ENCODE results near the gene BORA. TPM values are rescaled to one million over a fixed set of nuclear protein-coding genes. Genes with fewer than 3 reads are reported as not detected.

The BORA gene
- total RNA-seq, 1 donor, result 4.3 TPM

GRCh38 chr13:72754111-72754510 is 26.4 kb downstream of the BORA start:
- Histone ChIP-seq H3K9me3 (ENCODE audit: low read depth, low read length) (no peaks in the 10 kb centered on the region), H3K36me3 (ENCODE audit: insufficient read depth, low read length) (peaks cover 75% of the 10 kb centered on the region), H2AFZ (ENCODE audit: low read length) (no peak overlapping the region), H3K4me3 (ENCODE audit: insufficient read depth, low read length) (no peak overlapping the region), H3K27ac (ENCODE audit: low read depth, low read length) (no peak overlapping the region), H3K4me1 (ENCODE audit: insufficient read depth, low read length) (no peaks in the 10 kb centered on the region), H4K20me1 (ENCODE audit: insufficient read depth, low read length) (no peaks in the 10 kb centered on the region), H3K79me2 (ENCODE audit: insufficient read depth, low read length) (peaks cover 19% of the 10 kb centered on the region), H3K27me3 (ENCODE audit: insufficient read depth, low read length) (no peaks in the 10 kb centered on the region), H3K4me2 (ENCODE audit: insufficient read depth, low read length) (no peak overlapping the region)
- DNase-seq (ENCODE audit: insufficient read length, low spot score, missing footprints), result no peak
- TF ChIP-seq CTCF (IDR thresholded peaks at IDR 0.05; ENCODE audit: extremely low read depth, low read depth, low read length), result no peak

GRCh38 chr13:72757792-72758535 is 30.2 kb downstream of the BORA start:
- peaks cover 87% of the 10 kb centered on the region for H3K36me3 ChIP-seq (ENCODE audit: insufficient read depth, low read length)
- no peak for DNase-seq (ENCODE audit: insufficient read length, low spot score, missing footprints)
- H3K4me2 ChIP-seq (ENCODE audit: insufficient read depth, low read length), result no peak overlapping the region

GRCh38 chr13:72760189-72760588 is 32.5 kb downstream of the BORA start:
- Histone ChIP-seq H3K36me3 (ENCODE audit: insufficient read depth, low read length) (peaks cover 69% of the 10 kb centered on the region), H3K4me3 (ENCODE audit: insufficient read depth, low read length) (no peak overlapping the region), H2AFZ (ENCODE audit: low read length) (no peak overlapping the region), H4K20me1 (ENCODE audit: insufficient read depth, low read length) (no peaks in the 10 kb centered on the region), H3K79me2 (ENCODE audit: insufficient read depth, low read length) (no peaks in the 10 kb centered on the region), H3K4me1 (ENCODE audit: insufficient read depth, low read length) (no peaks in the 10 kb centered on the region), H3K27ac (ENCODE audit: low read depth, low read length) (no peak overlapping the region), H3K9me3 (ENCODE audit: low read depth, low read length) (no peaks in the 10 kb centered on the region), H3K27me3 (ENCODE audit: insufficient read depth, low read length) (no peaks in the 10 kb centered on the region), H3K4me2 (ENCODE audit: insufficient read depth, low read length) (no peak overlapping the region)
- no peak for DNase-seq (ENCODE audit: insufficient read length, low spot score, missing footprints)
- no peak for TF ChIP-seq CTCF (IDR thresholded peaks at IDR 0.05; ENCODE audit: extremely low read depth, low read depth, low read length)

More at GRCh38 chr13:72757792-72758535, 30.2 kb downstream of the BORA start:
- Histone ChIP-seq H3K79me2 (ENCODE audit: insufficient read depth, low read length) (no peaks in the 10 kb centered on the region), H3K4me1 (ENCODE audit: insufficient read depth, low read length) (no peaks in the 10 kb centered on the region), H3K27ac (ENCODE audit: low read depth, low read length) (no peak overlapping the region), H3K4me3 (ENCODE audit: insufficient read depth, low read length) (no peak overlapping the region), H3K27me3 (ENCODE audit: insufficient read depth, low read length) (no peaks in the 10 kb centered on the region), H2AFZ (ENCODE audit: low read length) (no peak overlapping the region), H4K20me1 (ENCODE audit: insufficient read depth, low read length) (no peaks in the 10 kb centered on the region), H3K9me3 (ENCODE audit: low read depth, low read length) (no peaks in the 10 kb centered on the region)
- no peak for TF ChIP-seq CTCF (IDR thresholded peaks at IDR 0.05; ENCODE audit: extremely low read depth, low read depth, low read length)

GRCh38 chr13:72763411-72763810 is 35.7 kb downstream of the BORA start:
- no peaks in the 10 kb centered on the region for H3K9me3 ChIP-seq (ENCODE audit: low read depth, low read length)
- no peaks in the 10 kb centered on the region for H3K4me1 ChIP-seq (ENCODE audit: insufficient read depth, low read length)
- no peak overlapping the region for H3K4me2 ChIP-seq (ENCODE audit: insufficient read depth, low read length)
- DNase-seq (ENCODE audit: insufficient read length, low spot score, missing footprints), result no peak
- TF ChIP-seq CTCF (IDR thresholded peaks at IDR 0.05; ENCODE audit: extremely low read depth, low read depth, low read length), result no peak
- no peak overlapping the region for H3K27ac ChIP-seq (ENCODE audit: low read depth, low read length)
- no peaks in the 10 kb centered on the region for H4K20me1 ChIP-seq (ENCODE audit: insufficient read depth, low read length)
- peaks cover 77% of the 10 kb centered on the region for H3K36me3 ChIP-seq (ENCODE audit: insufficient read depth, low read length)
- H2AFZ ChIP-seq (ENCODE audit: low read length), result no peak overlapping the region
- H3K79me2 ChIP-seq (ENCODE audit: insufficient read depth, low read length), result no peaks in the 10 kb centered on the region
- no peak overlapping the region for H3K4me3 ChIP-seq (ENCODE audit: insufficient read depth, low read length)
- no peaks in the 10 kb centered on the region for H3K27me3 ChIP-seq (ENCODE audit: insufficient read depth, low read length)
